ENCODE measurements around the gene SOX8. TPM values are rescaled to one million over a fixed set of nuclear protein-coding genes. Genes with fewer than 3 reads are reported as not detected.

Gene SOX8
- total RNA-seq, 1 experiment from 2014 or later = 0.47 TPM

DNA sequence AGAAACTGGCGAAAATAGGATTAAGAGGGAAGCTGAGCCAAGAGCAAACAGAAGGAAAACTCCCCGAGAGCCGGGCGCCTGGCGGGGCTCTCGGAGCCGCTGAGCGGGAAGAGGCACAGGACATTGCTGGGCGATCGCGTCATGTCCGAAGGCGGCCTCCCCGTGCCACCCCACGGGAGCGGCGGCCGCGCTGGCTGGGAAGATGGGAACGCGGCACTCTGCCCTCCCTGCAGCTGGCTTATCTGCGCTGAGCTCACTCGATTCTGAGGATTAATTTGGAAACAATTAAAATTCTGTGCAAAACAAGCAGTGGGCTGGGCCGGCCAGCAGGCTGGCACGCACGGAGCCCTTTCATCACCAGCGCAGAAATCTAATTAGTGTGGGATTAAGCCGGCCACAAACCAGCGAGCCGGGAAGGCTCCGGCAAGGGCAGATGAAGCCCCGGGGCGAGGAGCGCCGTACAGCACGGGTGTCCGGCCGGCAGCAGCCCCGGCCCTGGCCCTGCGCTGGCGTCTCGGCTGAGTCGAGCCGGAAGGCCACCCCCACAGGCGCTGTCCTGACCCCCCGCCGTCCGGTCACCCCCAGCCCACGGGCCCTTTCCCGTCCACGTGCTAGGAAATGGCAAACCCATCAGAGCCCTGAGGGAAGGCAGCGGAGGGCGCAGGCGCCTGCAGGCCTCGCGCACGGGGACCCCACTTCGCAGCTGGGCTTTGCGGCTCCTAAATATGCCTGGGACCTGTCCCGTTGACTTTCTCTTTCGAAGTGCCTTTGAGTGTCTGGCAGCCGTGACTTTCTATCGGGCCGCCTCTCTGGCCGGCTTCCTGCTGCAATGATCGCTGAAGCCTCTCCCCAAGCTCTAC, 37.9 kb downstream of the SOX8 start:
- Histone ChIP-seq H3K36me3 (ENCODE audit: low read depth, low read length) (no peaks in the 10 kb centered on the region), H3K9me3 (ENCODE audit: low read length) (no peaks in the 10 kb centered on the region), H4K20me1 (ENCODE audit: low read length) (no peaks in the 10 kb centered on the region), H3K4me3 (ENCODE audit: low read length) (peak overlapping the region; percentile 46), H3K4me2 (ENCODE audit: low read length) (peak overlapping the region; percentile 81), H3K9ac (ENCODE audit: low read length) (no peak overlapping the region), H3K4me1 (ENCODE audit: insufficient read depth, low read length) (no peaks in the 10 kb centered on the region), H3K9me2 (replicated peaks; ENCODE audit: low read length) (no peaks in the 10 kb centered on the region), H3K27me3 (ENCODE audit: low read length) (peaks cover 8% of the 10 kb centered on the region; the same call in 1 of the 2 replicates), H2AFZ (ENCODE audit: low read length) (peak overlapping the region; percentile 63; the same call in 1 of the 2 replicates), H3K79me2 (ENCODE audit: low read length) (no peaks in the 10 kb centered on the region), H3K27ac (ENCODE audit: low read length) (no peak overlapping the region), H3F3A (ENCODE audit: low read length, unreplicated experiment) (no peaks in the 10 kb centered on the region)
- peak; percentile 32 for DNase-seq
- BruUV-seq (replicated peaks) = no TSS peak
- ChIA-PET CTCF (interaction anchor here (0.5 kb wide), 1 partner anchor 37 kb away, joined by 3 read pairs; no protein-coding TSS in a partner anchor), POLR2A (ENCODE audit: unreplicated experiment) (no interaction called here)
- intact Hi-C loops (cut with micrococcal nuclease) = no loop called here
- TF ChIP-seq EZH2phosphoT487 (IDR thresholded peaks at IDR 0.05; ENCODE audit: borderline replicate concordance, low read length) (no peak), EZH2 (IDR thresholded peaks at IDR 0.05; ENCODE audit: low read length, unreplicated experiment) (no peak)
- TF ChIP-seq, protein P1, sequence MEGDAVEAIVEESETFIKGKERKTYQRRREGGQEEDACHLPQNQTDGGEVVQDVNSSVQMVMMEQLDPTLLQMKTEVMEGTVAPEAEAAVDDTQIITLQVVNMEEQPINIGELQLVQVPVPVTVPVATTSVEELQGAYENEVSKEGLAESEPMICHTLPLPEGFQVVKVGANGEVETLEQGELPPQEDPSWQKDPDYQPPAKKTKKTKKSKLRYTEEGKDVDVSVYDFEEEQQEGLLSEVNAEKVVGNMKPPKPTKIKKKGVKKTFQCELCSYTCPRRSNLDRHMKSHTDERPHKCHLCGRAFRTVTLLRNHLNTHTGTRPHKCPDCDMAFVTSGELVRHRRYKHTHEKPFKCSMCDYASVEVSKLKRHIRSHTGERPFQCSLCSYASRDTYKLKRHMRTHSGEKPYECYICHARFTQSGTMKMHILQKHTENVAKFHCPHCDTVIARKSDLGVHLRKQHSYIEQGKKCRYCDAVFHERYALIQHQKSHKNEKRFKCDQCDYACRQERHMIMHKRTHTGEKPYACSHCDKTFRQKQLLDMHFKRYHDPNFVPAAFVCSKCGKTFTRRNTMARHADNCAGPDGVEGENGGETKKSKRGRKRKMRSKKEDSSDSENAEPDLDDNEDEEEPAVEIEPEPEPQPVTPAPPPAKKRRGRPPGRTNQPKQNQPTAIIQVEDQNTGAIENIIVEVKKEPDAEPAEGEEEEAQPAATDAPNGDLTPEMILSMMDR (conservative IDR thresholded peaks at IDR 0.05; ENCODE audit: low read depth, low read length) = no peak
- peak; percentile 83 for ATAC-seq

DNA sequence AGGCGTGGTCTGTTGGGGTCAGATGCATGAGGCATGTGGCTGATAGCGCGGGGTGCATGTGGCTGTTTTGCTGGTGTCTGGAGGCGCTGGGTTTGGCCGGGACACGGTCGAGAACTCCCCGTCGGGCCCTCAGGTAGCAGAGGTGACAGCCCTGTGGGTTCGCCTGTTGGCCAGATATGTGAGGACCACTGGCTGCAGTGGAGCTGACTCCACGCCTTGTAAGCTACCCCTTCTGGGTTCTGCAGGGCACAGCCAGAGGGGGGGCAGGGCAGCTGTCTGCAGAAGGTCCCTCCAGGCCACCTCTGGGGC, 38.5 kb downstream of the SOX8 start:
- intact Hi-C loops (cut with micrococcal nuclease) = no loop called here
- no peak for ATAC-seq
- no peaks in the 10 kb centered on the region for H3K4me1 ChIP-seq (ENCODE audit: insufficient read depth, low read length)
- no peak overlapping the region for H2AFZ ChIP-seq (ENCODE audit: low read length)
- CTCF ChIA-PET = interaction anchor here (0.5 kb wide), 1 partner anchor 36 kb away, joined by 3 read pairs; no protein-coding TSS in a partner anchor
- no peak for DNase-seq
- H3K9ac ChIP-seq (ENCODE audit: low read length) = no peak overlapping the region
- BruUV-seq (replicated peaks) = no TSS peak
- no peaks in the 10 kb centered on the region for H3K36me3 ChIP-seq (ENCODE audit: low read depth, low read length)
- no peaks in the 10 kb centered on the region for H3F3A ChIP-seq (ENCODE audit: low read length, unreplicated experiment)
- H3K79me2 ChIP-seq (ENCODE audit: low read length) = no peaks in the 10 kb centered on the region
- no peak overlapping the region for H3K4me3 ChIP-seq (ENCODE audit: low read length)
- no peak overlapping the region for H3K27ac ChIP-seq (ENCODE audit: low read length)
- no peaks in the 10 kb centered on the region for H3K9me2 ChIP-seq (replicated peaks; ENCODE audit: low read length)
- H4K20me1 ChIP-seq (ENCODE audit: low read length) = no peaks in the 10 kb centered on the region
- peaks cover 8% of the 10 kb centered on the region; the same call in 1 of the 2 replicates for H3K27me3 ChIP-seq (ENCODE audit: low read length)
- TF ChIP-seq, protein P1 (conservative IDR thresholded peaks at IDR 0.05; ENCODE audit: low read depth, low read length) = no peak
- TF ChIP-seq EZH2phosphoT487 (IDR thresholded peaks at IDR 0.05; ENCODE audit: borderline replicate concordance, low read length) (no peak), EZH2 (IDR thresholded peaks at IDR 0.05; ENCODE audit: low read length, unreplicated experiment) (no peak)
- POLR2A ChIA-PET (ENCODE audit: unreplicated experiment) = no interaction called here
- no peak overlapping the region for H3K4me2 ChIP-seq (ENCODE audit: low read length)
- no peaks in the 10 kb centered on the region for H3K9me3 ChIP-seq (ENCODE audit: low read length)

DNA sequence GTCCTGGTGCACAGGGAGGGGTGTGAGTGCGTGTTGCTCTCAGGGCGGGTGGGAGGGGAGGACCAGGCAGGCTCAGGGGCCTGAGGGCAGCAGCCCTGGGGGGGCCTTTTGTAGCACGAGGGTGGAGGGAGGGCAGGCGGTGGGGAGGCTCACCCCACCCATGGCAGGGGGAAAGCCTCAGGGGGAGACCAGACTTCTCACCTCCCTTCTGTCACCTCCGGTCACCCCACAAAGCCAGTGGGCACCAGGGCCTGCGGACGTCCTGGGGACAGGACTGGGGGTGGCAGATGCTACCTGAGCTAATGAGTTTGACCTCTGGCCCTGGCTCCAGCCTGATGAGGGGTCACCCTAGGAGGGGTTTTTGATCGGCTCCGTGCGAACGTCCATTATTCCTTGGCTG, 39.0 kb downstream of the SOX8 start:
- no peak overlapping the region for H2AFZ ChIP-seq (ENCODE audit: low read length)

More for the DNA sequence above, 39.0 kb downstream of the SOX8 start:
- H3F3A ChIP-seq (ENCODE audit: low read length, unreplicated experiment) = no peaks in the 10 kb centered on the region
- H4K20me1 ChIP-seq (ENCODE audit: low read length) = no peaks in the 10 kb centered on the region
- H3K36me3 ChIP-seq (ENCODE audit: low read depth, low read length) = no peaks in the 10 kb centered on the region
- ChIA-PET POLR2A (ENCODE audit: unreplicated experiment) (no interaction called here), CTCF (no interaction called here)
- H3K9me2 ChIP-seq (replicated peaks; ENCODE audit: low read length) = no peaks in the 10 kb centered on the region
- no peak overlapping the region for H3K4me2 ChIP-seq (ENCODE audit: low read length)
- intact Hi-C loops (cut with micrococcal nuclease) = no loop called here
- H3K27ac ChIP-seq (ENCODE audit: low read length) = no peak overlapping the region
- H3K9me3 ChIP-seq (ENCODE audit: low read length) = no peaks in the 10 kb centered on the region
- H3K27me3 ChIP-seq (ENCODE audit: low read length) = peaks cover 8% of the 10 kb centered on the region; the same call in 1 of the 2 replicates
- DNase-seq = no peak
- TF ChIP-seq EZH2 (IDR thresholded peaks at IDR 0.05; ENCODE audit: low read length, unreplicated experiment) = no peak
- TF ChIP-seq, protein P1 (conservative IDR thresholded peaks at IDR 0.05; ENCODE audit: low read depth, low read length) = no peak
- no peak for TF ChIP-seq EZH2phosphoT487 (IDR thresholded peaks at IDR 0.05; ENCODE audit: borderline replicate concordance, low read length)
- no peak overlapping the region for H3K4me3 ChIP-seq (ENCODE audit: low read length)
- no TSS peak for BruUV-seq (replicated peaks)
- ATAC-seq = no peak
- H3K79me2 ChIP-seq (ENCODE audit: low read length) = no peaks in the 10 kb centered on the region
- H3K4me1 ChIP-seq (ENCODE audit: insufficient read depth, low read length) = no peaks in the 10 kb centered on the region
- H3K9ac ChIP-seq (ENCODE audit: low read length) = no peak overlapping the region

All from PC-3 (cell line).